ES-I3 (cell line): ENCODE results near the gene PKP1.
"Not testable (repeated sequence)": the region's sequence is repeated elsewhere in the genome, so short reads cannot be mapped to it uniquely, and the experiment has no call there.

Experiments used
- H3K36me3 ChIP-seq: 2 replicates; pipeline ENCODE4 v1.6.1; 2013; ENCODE audit warnings: mild to moderate bottlenecking, low read length, control low read depth, moderate library complexity; ENCODE audit not compliant: insufficient read depth
- H3K4me1 ChIP-seq: 2 replicates; pipeline ENCODE4 v1.6.1; 2013; ENCODE audit warnings: mild to moderate bottlenecking, control low read depth, low read length; ENCODE audit not compliant: insufficient read depth
- H3K9ac ChIP-seq: 2 replicates; pipeline ENCODE4 v1.6.1; 2013; ENCODE audit warnings: low read depth, mild to moderate bottlenecking, low read length, moderate library complexity
- H3K9me3 ChIP-seq: 2 replicates; pipeline ENCODE4 v1.6.1; 2013; ENCODE audit warnings: mild to moderate bottlenecking, low read length, moderate library complexity; ENCODE audit not compliant: control insufficient read depth, insufficient read depth

Gene PKP1, protein sequence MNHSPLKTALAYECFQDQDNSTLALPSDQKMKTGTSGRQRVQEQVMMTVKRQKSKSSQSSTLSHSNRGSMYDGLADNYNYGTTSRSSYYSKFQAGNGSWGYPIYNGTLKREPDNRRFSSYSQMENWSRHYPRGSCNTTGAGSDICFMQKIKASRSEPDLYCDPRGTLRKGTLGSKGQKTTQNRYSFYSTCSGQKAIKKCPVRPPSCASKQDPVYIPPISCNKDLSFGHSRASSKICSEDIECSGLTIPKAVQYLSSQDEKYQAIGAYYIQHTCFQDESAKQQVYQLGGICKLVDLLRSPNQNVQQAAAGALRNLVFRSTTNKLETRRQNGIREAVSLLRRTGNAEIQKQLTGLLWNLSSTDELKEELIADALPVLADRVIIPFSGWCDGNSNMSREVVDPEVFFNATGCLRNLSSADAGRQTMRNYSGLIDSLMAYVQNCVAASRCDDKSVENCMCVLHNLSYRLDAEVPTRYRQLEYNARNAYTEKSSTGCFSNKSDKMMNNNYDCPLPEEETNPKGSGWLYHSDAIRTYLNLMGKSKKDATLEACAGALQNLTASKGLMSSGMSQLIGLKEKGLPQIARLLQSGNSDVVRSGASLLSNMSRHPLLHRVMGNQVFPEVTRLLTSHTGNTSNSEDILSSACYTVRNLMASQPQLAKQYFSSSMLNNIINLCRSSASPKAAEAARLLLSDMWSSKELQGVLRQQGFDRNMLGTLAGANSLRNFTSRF

DNA sequence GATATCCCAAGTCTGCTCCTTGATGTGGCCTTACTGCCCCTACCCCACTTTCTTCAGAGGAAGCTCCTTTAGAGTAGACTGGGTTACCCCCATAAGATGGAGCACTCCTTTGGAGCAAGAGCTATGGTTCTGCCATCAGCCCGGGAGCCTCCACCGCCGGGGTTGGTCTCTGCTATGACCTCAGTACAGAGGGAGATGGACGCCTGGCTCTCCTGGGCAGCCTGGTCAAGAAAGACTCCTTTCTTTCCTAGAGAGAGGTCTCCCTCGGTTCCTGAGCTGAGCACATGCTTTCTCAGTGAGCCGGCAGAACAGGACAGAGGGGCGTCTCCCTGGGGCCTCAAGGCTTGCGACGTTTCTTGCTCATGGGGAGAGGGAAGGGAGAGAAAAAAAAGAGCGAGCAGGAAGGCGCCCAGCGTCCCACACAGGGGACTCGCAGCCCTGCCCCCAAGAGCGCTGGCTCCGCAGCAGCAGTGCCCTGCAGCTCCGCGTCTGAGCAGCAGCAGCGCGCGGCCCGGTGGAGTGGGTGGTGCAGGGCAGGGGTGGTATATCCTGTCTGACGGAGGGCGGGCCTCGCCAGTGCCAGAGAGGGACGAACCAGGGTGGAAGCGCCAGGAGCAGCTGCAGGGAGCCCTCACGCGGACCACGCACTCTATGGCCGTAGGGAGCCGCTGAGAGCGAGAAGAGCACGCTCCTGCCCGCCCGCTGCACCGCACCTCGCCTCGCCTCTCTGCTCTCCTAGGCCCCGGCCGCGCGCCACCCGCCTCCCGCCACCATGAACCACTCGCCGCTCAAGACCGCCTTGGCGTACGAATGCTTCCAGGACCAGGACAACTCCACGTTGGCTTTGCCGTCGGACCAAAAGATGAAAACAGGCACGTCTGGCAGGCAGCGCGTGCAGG is at the start of gene PKP1:
Gene PKP1 (plus strand): TSS at position 576 of the 899 bp plus-strand sequence. CDS start 197 bp downstream, at position 773.
- Histone ChIP-seq H3K9ac (no peak within 1 kb of the TSS; the same call in 1 of the 2 replicates), H3K4me1 (no peaks in the 10 kb centered on the region), H3K9me3 (no peaks in the 10 kb centered on the region), H3K36me3 (no peaks in the 10 kb centered on the region)

DNA sequence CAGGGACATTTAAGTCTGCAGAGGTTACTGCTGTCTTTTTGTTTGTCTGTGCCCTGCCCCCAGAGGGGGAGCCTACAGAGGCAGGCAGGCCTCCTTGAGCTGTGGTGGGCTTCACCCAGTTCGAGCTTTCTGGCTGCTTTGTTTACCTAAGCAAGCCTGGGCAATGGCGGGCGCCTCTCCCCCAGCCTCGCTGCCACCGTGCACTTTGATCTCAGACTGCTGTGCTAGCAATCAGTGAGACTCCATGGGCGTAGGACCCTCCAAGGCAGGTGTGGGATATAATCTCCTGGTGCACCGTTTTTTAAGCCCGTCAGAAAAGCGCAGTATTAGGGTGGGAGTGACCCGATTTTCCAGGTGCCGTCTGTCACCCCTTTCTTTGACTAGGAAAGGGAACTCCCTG is 43.7 kb upstream of the PKP1 start:
- H3K9me3 ChIP-seq, H3K9ac ChIP-seq, H3K36me3 ChIP-seq, H3K4me1 ChIP-seq: not testable (repeated sequence)

DNA sequence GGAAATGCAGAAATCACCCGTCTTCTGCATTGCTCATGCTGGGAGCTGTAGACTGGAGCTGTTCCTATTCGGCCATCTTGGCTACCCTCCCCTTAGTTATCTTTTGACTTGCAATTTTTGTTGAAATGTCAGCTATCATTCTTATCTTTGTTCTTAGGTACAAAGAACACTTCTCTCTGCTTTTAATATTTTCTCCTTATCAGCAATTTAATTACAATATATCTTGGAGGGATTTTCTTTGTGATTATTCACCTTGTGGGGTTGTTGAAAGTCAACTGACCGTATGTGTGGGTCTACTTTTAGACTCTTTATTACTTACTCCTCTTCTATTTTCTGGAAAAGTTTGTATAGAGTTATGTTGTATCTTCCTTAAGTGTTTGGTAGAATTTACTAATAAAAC is 43.1 kb upstream of the PKP1 start:
- no peaks in the 10 kb centered on the region for H3K4me1 ChIP-seq
- H3K9me3 ChIP-seq = no peaks in the 10 kb centered on the region
- no peaks in the 10 kb centered on the region for H3K36me3 ChIP-seq
- H3K9ac ChIP-seq = no peak overlapping the region

DNA sequence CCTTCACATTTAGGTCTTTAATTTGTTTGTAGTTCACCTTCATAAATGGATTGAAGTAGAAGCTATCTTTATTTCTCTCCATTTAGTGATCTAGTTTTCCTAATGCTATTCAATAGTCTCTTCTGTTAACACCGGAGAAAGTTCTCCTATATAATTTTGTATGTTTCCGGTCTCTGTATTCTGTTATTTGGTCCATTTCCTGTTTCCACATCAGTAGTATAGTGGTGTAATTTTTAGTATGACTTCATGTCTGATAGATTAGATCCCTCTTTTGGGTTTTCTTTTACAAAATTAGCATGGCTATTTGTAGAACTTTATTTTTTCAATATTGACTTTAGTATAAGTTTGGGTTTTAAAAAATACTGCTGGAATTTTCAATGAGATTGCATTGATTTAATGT is 41.6 kb upstream of the PKP1 start:
- H3K9me3 ChIP-seq = no peaks in the 10 kb centered on the region
- H3K9ac ChIP-seq = no peak overlapping the region
- no peaks in the 10 kb centered on the region for H3K36me3 ChIP-seq
- H3K4me1 ChIP-seq = no peaks in the 10 kb centered on the region

DNA sequence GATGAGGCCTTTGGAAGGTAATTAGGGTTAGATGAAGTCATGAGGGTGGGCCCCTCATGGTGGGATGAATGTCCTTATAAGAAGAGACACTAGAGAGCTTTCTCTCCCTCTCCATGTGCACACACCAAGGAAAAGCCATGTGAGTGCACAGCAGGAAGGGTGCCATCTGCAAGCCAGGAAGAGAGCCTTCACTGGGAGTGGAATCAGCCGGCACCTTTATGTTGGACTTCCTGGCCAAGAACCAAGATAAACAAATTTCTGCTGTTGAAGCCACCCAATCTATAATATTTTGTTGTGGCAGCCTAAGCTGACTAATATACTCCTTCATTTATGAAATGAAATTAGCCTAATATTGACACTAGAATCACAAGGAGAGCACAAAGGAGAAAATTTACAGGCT is 38.2 kb upstream of the PKP1 start:
- Histone ChIP-seq H3K4me1 (no peaks in the 10 kb centered on the region), H3K9ac (no peak overlapping the region), H3K36me3 (no peaks in the 10 kb centered on the region), H3K9me3 (no peaks in the 10 kb centered on the region)

DNA sequence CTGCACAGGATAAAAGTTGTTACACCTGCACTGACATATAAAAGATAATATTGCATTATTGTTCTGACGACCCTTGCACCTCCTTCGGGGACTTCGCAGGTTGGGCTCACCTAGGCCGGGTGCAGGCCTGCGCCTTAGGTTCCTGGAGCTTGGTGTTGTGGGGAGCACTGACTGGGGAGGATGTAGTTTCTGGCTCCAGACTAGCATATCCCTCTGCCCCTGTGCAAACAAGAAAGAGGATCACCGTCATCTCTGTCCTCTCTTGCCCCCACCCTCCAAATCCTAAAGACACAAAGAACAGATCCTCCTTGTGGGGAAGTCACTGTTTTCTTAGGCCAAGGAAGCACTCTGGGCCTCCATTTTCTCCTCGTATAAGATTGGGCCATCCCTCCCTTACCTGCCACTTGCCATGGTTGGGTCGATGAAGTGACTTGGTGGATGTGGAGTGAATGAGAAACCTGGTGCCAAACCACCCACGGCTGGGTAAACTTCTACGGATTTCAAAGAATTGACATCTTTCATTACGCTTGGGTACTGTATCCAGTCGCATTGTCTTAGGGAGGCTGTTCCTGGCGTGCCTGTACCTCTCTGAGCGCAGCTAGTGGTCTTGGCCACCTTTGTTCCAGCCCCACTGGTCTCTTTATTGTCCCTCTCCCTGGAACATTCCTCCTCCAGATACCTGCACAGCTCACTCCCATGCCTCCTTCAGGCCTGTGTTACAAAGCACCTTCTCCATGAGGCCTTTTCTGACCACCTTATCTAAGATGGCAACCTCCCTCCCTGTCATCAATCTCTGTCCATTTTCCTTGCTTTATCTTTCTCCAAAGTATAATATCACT is 34.4 kb upstream of the PKP1 start:
- H3K36me3 ChIP-seq = no peaks in the 10 kb centered on the region
- H3K9me3 ChIP-seq = no peaks in the 10 kb centered on the region
- H3K4me1 ChIP-seq = no peaks in the 10 kb centered on the region
- H3K9ac ChIP-seq = no peak overlapping the region

DNA sequence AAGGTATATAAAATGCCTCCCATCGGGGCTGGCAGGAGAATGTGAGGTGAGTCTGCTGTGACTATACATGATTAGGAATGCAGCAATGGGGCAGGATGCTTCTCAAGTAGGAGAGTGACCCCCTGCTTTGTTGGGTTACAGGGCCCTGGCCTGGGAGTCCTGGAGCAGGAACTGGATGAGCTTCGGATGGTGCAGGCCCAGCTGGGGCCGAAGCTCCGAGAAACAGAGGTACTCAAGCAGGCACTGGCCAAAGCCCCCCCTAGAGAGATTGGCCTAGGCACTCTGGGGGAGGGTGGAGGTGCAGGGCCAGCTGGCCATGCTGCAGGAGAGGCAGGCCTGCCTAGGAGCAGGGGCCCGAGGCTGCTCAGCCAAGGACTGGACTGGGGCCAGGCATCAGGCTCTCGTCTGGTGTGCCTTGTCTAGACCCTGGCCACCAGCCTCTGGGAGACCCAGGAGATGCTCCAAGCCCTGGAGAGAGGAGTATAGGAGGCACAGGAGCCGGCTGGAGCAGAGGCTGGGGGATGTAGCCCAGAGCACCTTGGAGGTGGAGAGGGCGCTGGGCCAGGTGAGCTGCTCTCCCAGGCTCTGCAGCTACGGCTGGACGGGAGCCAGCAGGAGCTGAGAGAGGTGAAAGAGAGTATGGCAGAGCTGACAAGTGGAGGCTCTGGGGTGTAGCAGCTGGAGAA is 32.8 kb upstream of the PKP1 start:
- no peak overlapping the region for H3K9ac ChIP-seq
- no peaks in the 10 kb centered on the region for H3K36me3 ChIP-seq
- H3K4me1 ChIP-seq = no peaks in the 10 kb centered on the region
- no peaks in the 10 kb centered on the region for H3K9me3 ChIP-seq

DNA sequence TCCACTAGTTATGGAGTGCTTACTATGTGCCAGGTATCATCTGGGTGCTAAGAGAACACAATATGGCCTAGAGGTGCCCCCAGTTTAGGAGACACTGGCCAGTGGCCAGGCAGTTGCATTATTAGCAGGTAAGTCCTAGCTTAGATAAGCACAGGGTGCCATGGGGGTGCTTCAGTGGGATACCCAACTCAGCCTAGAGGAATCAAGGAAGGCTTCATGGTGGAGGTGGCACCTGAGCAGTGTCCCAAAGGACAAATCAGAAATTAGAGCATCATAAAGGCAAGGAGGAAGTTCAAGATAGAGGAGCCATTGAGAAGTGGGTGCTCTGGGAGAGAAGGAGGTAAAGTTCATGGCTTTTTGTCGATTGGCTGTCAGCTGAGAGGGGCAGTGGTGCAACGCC is 31.9 kb upstream of the PKP1 start:
- H3K9ac ChIP-seq = no peak overlapping the region
- H3K4me1 ChIP-seq = no peaks in the 10 kb centered on the region
- no peaks in the 10 kb centered on the region for H3K9me3 ChIP-seq
- no peaks in the 10 kb centered on the region for H3K36me3 ChIP-seq

DNA sequence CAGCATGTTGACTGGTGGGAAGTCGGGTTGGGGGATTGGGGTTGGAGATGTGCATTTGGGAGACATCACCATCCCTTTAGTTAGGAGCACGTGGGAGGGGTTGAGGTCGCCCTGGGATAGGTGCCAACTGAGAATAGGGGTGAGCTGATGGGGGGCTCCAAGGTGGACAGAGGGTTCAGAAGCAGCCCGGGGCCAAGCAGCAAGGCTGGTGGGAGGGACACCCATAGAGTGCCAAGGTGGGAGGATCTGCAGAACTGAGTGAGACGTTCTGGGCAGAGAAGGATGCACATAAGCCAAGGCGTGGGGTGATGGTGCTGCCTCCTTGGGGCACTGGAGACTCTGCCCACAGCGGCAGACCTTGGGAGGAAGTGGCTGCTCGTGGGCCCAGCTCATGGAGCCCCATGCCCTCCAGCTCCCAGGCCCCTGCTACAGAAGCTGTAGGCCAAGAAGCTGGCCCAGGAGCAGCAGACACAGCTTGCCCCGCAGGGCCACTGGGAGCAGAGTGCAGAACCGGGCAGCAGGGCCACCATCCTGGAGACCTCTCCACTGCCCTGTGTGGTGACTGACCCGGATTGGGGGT is 31.4 kb upstream of the PKP1 start:
- H3K9ac ChIP-seq = no peak overlapping the region
- H3K9me3 ChIP-seq = no peaks in the 10 kb centered on the region
- H3K4me1 ChIP-seq = no peaks in the 10 kb centered on the region
- no peaks in the 10 kb centered on the region for H3K36me3 ChIP-seq

DNA sequence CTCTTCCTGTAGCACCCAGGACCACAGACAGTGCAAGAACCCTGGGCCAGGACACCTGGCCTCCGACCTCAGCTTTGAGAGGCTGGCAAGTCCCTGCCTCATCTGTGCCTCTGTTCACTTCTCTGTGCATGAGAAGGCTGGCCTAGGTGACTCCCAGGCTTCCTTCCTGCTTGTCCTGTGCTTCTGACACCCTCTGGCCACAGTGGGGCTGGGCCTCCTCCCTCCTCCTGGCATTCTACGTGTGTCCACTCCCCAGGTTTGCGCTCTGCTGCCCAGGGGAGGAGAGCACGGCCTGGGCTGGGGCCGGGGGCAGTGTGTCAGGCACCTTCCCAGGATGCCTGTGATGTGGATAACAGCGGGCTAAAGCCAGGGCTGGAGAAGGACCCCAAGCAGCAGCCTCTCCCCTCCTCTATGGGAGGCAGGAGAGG is 30.3 kb upstream of the PKP1 start:
- Histone ChIP-seq H3K36me3 (no peaks in the 10 kb centered on the region), H3K4me1 (no peaks in the 10 kb centered on the region), H3K9ac (no peak overlapping the region), H3K9me3 (no peaks in the 10 kb centered on the region)

DNA sequence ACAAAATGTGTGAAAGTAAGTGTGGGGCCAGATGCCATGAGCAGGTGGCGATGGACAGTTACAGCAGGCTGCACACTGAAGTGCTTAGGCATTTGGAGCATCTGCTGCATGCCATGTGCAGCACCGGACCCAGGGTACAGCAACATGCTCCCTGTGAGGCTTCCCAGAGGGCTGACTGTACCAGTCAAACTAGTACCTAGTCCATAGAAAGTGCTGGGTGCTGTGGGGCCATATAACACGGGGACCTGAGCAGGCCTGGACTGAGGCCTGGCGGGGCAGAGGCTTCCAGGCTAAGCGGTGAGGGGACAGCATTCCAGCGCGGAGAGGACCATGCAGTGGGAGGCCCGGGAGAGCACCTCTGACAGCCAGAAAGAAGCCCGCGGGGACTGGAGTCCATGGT is 29.9 kb upstream of the PKP1 start:
- Histone ChIP-seq H3K36me3 (no peaks in the 10 kb centered on the region), H3K9ac (no peak overlapping the region), H3K9me3 (no peaks in the 10 kb centered on the region), H3K4me1 (no peaks in the 10 kb centered on the region)

DNA sequence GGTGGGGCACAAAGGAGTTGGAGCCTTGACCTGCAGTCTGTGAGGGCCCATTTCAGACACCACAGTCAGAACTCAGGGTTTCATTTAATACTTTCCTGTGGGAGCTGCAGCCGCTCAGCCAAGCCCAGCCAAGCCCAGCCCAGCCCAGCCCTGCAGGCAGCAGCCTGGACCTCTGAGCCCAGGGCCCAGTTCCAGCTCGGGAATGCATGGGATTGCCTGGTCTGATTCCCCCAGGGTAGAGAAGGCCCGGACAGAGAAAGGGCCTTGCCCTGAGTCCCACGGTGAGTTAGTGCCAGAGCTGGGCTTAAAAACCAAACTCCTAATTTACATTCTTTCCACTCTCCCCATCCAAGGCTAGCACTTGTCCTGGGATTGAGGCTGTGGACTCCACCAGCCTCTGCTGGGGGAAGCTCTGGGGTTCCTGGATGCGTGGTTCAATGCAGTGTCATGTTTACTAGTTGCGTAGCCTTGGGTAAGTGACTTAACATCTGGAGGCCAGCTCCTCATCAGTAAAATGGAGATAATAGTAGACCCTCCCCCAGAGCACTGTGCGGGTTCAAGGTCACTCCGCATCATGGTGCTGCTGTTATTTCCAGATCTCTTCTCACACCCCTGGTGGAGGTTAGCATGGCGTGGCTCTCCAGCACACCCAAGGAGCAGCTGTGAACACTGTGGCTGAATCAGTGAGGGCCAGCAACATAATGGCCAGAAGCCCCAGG is 29.2 kb upstream of the PKP1 start:
- Histone ChIP-seq H3K4me1 (no peaks in the 10 kb centered on the region), H3K36me3 (no peaks in the 10 kb centered on the region)

More for the DNA sequence above, 29.2 kb upstream of the PKP1 start:
- Histone ChIP-seq H3K9ac (no peak overlapping the region), H3K9me3 (no peaks in the 10 kb centered on the region)
